Keratinocyte (primary cell): Measurements from ENCODE around the gene GGT5. TPM values are rescaled to one million over a fixed set of nuclear protein-coding genes. Genes with fewer than 3 reads are reported as not detected.

Source experiments
- DNase-seq: peaks from one replicate; pipeline ENCODE4 v3.0.0-alpha.2; 2011; ENCODE audit warnings: low read depth, missing footprints, low spot score
- FAIRE-seq: peaks from 2 replicates; lab custom pipeline; 2011; peaks lifted over from hg19 to GRCh38; lab: Jason Lieb, UNC
- H2AFZ ChIP-seq: 2 replicates; pipeline ENCODE4 v1.6.0; 2012; ENCODE audit warnings: low read length, control low read depth, inconsistent platforms; ENCODE audit not compliant: control insufficient read depth
- H3K27ac ChIP-seq: 2 replicates; pipeline ENCODE4 v1.5.1; 2011; ENCODE audit warnings: low read length; ENCODE audit not compliant: control insufficient read depth, insufficient read depth
- H3K27me3 ChIP-seq: 3 replicates; pipeline ENCODE4 v1.6.0; 2011; ENCODE audit warnings: low read length; ENCODE audit not compliant: control insufficient read depth, insufficient read depth; ENCODE audit errors: extremely low read depth
- H3K36me3 ChIP-seq, 2 experiments: 2 replicates in 1 of 2; 3 replicates in 1 of 2; pipeline ENCODE4 v1.5.1; 2011; ENCODE audit warnings: low read length in 2 of 2, mild to moderate bottlenecking in 1 of 2; ENCODE audit not compliant: control insufficient read depth in 2 of 2, insufficient read depth in 2 of 2; ENCODE audit errors: extremely low read depth in 1 of 2
- H3K4me1 ChIP-seq: 3 replicates; pipeline ENCODE4 v1.5.1; 2011; ENCODE audit warnings: low read length; ENCODE audit not compliant: control insufficient read depth, insufficient read depth; ENCODE audit errors: extremely low read depth
- H3K4me2 ChIP-seq: 3 replicates; pipeline ENCODE4 v1.6.0; 2011; ENCODE audit warnings: low read depth, low read length; ENCODE audit not compliant: control insufficient read depth, insufficient read depth; ENCODE audit errors: extremely low read depth
- H3K4me3 ChIP-seq, 3 experiments: fragments of 200-600 bp in 1 of 3; sonication (generic) in 1 of 3; 2 replicates in 2 of 3; 3 replicates in 1 of 3; pipeline ENCODE4 v1.5.1; 2011 to 2016; ENCODE audit warnings: low read length in 3 of 3, mild to moderate bottlenecking in 3 of 3, control low read depth in 2 of 3, inconsistent platforms in 1 of 3, low read depth in 1 of 3, mixed read lengths in 1 of 3, mixed run types in 1 of 3, moderate library complexity in 1 of 3; ENCODE audit not compliant: control insufficient read depth in 2 of 3, insufficient read depth in 2 of 3; ENCODE audit errors: extremely low read depth in 1 of 3
- H3K79me2 ChIP-seq: 2 replicates; pipeline ENCODE4 v1.6.0; 2012; ENCODE audit warnings: low read length; ENCODE audit not compliant: control insufficient read depth, insufficient read depth
- H3K9ac ChIP-seq: 3 replicates; pipeline ENCODE4 v1.6.0; 2011; ENCODE audit warnings: low read length; ENCODE audit not compliant: control insufficient read depth, insufficient read depth; ENCODE audit errors: extremely low read depth
- H3K9me1 ChIP-seq: 3 replicates; pipeline ENCODE4 v1.6.0; 2011; ENCODE audit warnings: low read length; ENCODE audit not compliant: control insufficient read depth, insufficient read depth; ENCODE audit errors: extremely low read depth
- H3K9me3 ChIP-seq: 2 replicates; pipeline ENCODE4 v1.5.1; 2012; ENCODE audit warnings: low read depth, low read length; ENCODE audit not compliant: control insufficient read depth
- H4K20me1 ChIP-seq: 3 replicates; pipeline ENCODE4 v1.6.0; 2011; ENCODE audit warnings: low read length; ENCODE audit not compliant: control insufficient read depth, insufficient read depth; ENCODE audit errors: extremely low read depth
- EZH2 ChIP-seq: IDR thresholded peaks from one replicate; pipeline ENCODE4 v1.6.1; 2012; ENCODE audit warnings: inconsistent platforms, mild to moderate bottlenecking, low read length, moderate library complexity
- dilution Hi-C: fragments of 300-500 bp; cut with MboI; formaldehyde crosslinking; loops from one replicate; pipeline ENCODE4 v1.7.0; 2020; ENCODE audit warnings: low sequenced_read_pairs; ENCODE audit not compliant: extremely low pct_ligation_motif_present
- polyA plus RNA-seq, 5 experiments: library from polyadenylated mRNA; depleted of rRNA in 3 of 5; stranded (reverse) in 3 of 5; stranded (forward) in 1 of 5; unstranded in 1 of 5; fragments of >200 nt; gene quantifications; 1 replicate in 1 of 5; 2 replicates in 3 of 5; 3 replicates in 1 of 5; pipeline versions ENCODE4 v1.2.1 to v1.2.3, GENCODE V29; 2011 to 2012; ENCODE audit warnings: missing spikeins in 2 of 5, low read depth in 1 of 5, low replicate concordance in 1 of 5
- TF ChIP-seq, protein P1 (sequence below), 3 experiments: IDR thresholded peaks in 1 of 3; conservative IDR thresholded peaks in 1 of 3; optimal IDR thresholded peaks in 1 of 3; 2 replicates in 2 of 3; 3 replicates in 1 of 3; pipeline versions ENCODE3 to v1.5.1; 2011; ENCODE audit warnings: low read length in 3 of 3, mild to moderate bottlenecking in 3 of 3, moderate library complexity in 2 of 3, control low read depth in 1 of 3, inconsistent platforms in 1 of 3; ENCODE audit not compliant: insufficient read depth in 2 of 3; ENCODE audit errors: extremely low read depth in 1 of 3

GGT5 gene
- polyA plus RNA-seq, 1 donor (not counting 4 experiments of a cell fraction or from before 2014, with no cell fraction given) = not detected

DNA sequence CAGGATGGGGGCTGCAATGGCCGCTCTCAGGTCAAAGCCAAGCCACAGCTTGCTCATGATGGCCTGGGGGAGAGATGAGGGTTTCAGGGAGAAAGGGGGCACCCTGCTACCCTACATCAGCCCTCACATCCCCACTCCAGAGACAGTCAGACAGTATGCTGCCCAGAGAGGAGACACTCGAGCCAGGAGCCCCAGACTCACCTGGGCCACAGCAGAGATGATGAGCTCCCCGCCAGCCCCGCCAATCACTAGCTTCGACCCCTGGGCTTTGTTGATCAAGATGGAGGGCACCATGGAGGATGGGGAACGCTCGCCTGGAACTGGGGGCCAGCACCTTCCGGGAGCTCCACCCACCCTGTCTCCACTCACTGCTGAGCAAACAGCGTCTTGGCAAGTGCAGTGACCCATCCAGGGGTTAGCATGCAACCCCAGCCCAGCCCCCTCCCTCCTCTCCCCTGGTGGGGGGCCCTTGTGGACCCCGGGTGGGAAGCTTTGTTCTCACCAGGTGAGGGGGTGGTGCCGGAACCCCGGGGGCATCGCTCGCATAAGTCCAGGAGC, 19.8 kb downstream of the GGT5 start:
- no peak overlapping the region for H2AFZ ChIP-seq
- H3K27me3 ChIP-seq = no peaks in the 10 kb centered on the region
- H3K79me2 ChIP-seq = no peaks in the 10 kb centered on the region
- H3K4me3 ChIP-seq = no peak overlapping the region
- no peaks in the 10 kb centered on the region for H3K4me1 ChIP-seq
- dilution Hi-C loops = no loop called here
- TF ChIP-seq, protein P1, sequence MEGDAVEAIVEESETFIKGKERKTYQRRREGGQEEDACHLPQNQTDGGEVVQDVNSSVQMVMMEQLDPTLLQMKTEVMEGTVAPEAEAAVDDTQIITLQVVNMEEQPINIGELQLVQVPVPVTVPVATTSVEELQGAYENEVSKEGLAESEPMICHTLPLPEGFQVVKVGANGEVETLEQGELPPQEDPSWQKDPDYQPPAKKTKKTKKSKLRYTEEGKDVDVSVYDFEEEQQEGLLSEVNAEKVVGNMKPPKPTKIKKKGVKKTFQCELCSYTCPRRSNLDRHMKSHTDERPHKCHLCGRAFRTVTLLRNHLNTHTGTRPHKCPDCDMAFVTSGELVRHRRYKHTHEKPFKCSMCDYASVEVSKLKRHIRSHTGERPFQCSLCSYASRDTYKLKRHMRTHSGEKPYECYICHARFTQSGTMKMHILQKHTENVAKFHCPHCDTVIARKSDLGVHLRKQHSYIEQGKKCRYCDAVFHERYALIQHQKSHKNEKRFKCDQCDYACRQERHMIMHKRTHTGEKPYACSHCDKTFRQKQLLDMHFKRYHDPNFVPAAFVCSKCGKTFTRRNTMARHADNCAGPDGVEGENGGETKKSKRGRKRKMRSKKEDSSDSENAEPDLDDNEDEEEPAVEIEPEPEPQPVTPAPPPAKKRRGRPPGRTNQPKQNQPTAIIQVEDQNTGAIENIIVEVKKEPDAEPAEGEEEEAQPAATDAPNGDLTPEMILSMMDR (optimal IDR thresholded peaks at IDR 0.05 in 1 of 3, IDR thresholded peaks at IDR 0.05 in 1 of 3, conservative IDR thresholded peaks at IDR 0.05 in 1 of 3; ENCODE audit: extremely low read depth in 1 of 3, insufficient read depth in 2 of 3, low read length in 3 of 3) = no peak
- no peak for TF ChIP-seq EZH2
- DNase-seq (no peak), FAIRE-seq (no peak)
- no peaks in the 10 kb centered on the region for H4K20me1 ChIP-seq
- no peaks in the 10 kb centered on the region for H3K9me1 ChIP-seq
- H3K27ac ChIP-seq = no peak overlapping the region
- peaks cover 4% of the 10 kb centered on the region for H3K9me3 ChIP-seq
- no peak overlapping the region for H3K9ac ChIP-seq
- no peak overlapping the region for H3K4me2 ChIP-seq
- no peaks in the 10 kb centered on the region for H3K36me3 ChIP-seq

DNA sequence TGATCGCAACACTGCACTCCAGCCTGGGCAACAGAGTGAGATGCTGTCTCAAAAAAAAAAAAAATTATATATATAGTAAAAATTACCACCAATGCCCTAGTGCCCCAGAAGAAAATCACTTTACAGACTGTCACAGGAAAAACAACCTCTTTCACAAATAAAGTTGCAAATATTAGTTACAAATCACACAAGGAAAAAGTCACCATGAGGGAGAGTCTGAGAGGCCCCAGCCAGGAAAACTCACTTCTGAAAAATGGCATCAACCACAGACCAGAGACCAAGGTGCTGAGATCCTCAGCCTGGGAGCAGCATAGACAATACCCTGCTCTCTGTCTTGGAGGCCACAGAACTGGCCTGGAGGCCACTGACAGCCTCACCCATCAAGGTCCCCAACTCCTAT, 20.4 kb downstream of the GGT5 start:
- no peak for TF ChIP-seq EZH2
- TF ChIP-seq, protein P1 (optimal IDR thresholded peaks at IDR 0.05 in 1 of 3, IDR thresholded peaks at IDR 0.05 in 1 of 3, conservative IDR thresholded peaks at IDR 0.05 in 1 of 3; ENCODE audit: extremely low read depth in 1 of 3, insufficient read depth in 2 of 3, low read length in 3 of 3) = no peak
- Histone ChIP-seq H3K36me3 (no peaks in the 10 kb centered on the region), H3K9me3 (peaks cover 4% of the 10 kb centered on the region), H2AFZ (no peak overlapping the region), H3K4me1 (no peaks in the 10 kb centered on the region), H3K4me2 (no peak overlapping the region), H3K9ac (no peak overlapping the region), H3K27me3 (no peaks in the 10 kb centered on the region), H3K79me2 (no peaks in the 10 kb centered on the region), H3K27ac (no peak overlapping the region), H4K20me1 (no peaks in the 10 kb centered on the region), H3K4me3 (no peak overlapping the region), H3K9me1 (no peaks in the 10 kb centered on the region)
- no peak for FAIRE-seq
- dilution Hi-C loops = no loop called here
- no peak for DNase-seq
